ENCODE data around the gene FARS2. TPM values are rescaled to one million over a fixed set of nuclear protein-coding genes. Genes with fewer than 3 reads are reported as not detected.
A peak's percentile ranks its signal among the peaks of the same experiment; 100 is the strongest.

The FARS2 gene
- total and polyA plus RNA-seq, 2 of the 13 experiments (the other 11 are each of a cell fraction or from before 2014, with no cell fraction given): 15.4 to 26.0 TPM

DNA sequence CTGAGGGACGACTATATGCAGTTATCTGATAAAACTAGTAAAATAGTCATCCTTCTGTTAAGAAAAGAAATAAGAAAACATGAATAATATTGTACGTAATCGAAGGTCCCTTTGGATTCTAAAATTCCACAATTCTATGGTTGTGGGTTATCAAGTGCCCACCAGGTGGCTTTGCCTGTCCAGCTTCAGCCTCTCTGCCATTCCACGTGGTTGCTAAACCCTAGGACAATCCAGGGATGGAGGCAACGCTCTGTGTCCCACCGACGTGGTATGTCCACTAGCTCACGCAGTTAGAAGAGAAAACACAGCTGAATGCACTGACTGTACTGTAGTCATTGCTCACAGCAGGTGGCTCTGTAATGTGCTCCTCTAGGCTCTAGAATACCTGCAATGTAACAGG is 349.3 kb downstream of the FARS2 start:
- no peak overlapping the region for H3K4me2 ChIP-seq (ENCODE audit: low read depth, low read length)
- no peaks in the 10 kb centered on the region for H3K79me2 ChIP-seq (ENCODE audit: insufficient read depth, low read length)
- H3K4me1 ChIP-seq (ENCODE audit: insufficient read depth, low read length): no peaks in the 10 kb centered on the region; the same call in 1 of the 2 replicates
- H4K20me1 ChIP-seq (ENCODE audit: insufficient read depth, low read length): no peaks in the 10 kb centered on the region
- peak; percentile 55; the same call in 2 of the 3 replicates for ATAC-seq
- no peak for DNase-seq (ENCODE audit: low spot score)
- WGBS (ENCODE audit: low lambda C conversion rate): 85% methylated on average over 8 of the region's 8 CpGs
- no TSS peak for BruUV-seq (replicated peaks)
- intact Hi-C loops (cut with micrococcal nuclease; ENCODE audit: unreplicated experiment): no loop called here
- no peak overlapping the region for H2AFZ ChIP-seq (ENCODE audit: low read length)
- no peak overlapping the region for H3K9ac ChIP-seq (ENCODE audit: insufficient read depth, low read depth, low read length)
- no peaks in the 10 kb centered on the region for H3K9me3 ChIP-seq (ENCODE audit: low read length)
- H3K27me3 ChIP-seq (ENCODE audit: control insufficient read depth in 1 of 2, insufficient read depth in 2 of 2, low read length in 2 of 2): no peaks in the 10 kb centered on the region
- no peak for FAIRE-seq
- TF ChIP-seq SMC3 (IDR thresholded peaks at IDR 0.05; ENCODE audit: low read length): 0 out of 2 replicates have a peak, but pooled peaks have one; percentile 6
- TF ChIP-seq, protein P1, sequence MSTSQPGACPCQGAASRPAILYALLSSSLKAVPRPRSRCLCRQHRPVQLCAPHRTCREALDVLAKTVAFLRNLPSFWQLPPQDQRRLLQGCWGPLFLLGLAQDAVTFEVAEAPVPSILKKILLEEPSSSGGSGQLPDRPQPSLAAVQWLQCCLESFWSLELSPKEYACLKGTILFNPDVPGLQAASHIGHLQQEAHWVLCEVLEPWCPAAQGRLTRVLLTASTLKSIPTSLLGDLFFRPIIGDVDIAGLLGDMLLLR (CRISPR knock-in tag; IDR thresholded peaks at IDR 0.05): no peak
- TF ChIP-seq, protein P2, sequence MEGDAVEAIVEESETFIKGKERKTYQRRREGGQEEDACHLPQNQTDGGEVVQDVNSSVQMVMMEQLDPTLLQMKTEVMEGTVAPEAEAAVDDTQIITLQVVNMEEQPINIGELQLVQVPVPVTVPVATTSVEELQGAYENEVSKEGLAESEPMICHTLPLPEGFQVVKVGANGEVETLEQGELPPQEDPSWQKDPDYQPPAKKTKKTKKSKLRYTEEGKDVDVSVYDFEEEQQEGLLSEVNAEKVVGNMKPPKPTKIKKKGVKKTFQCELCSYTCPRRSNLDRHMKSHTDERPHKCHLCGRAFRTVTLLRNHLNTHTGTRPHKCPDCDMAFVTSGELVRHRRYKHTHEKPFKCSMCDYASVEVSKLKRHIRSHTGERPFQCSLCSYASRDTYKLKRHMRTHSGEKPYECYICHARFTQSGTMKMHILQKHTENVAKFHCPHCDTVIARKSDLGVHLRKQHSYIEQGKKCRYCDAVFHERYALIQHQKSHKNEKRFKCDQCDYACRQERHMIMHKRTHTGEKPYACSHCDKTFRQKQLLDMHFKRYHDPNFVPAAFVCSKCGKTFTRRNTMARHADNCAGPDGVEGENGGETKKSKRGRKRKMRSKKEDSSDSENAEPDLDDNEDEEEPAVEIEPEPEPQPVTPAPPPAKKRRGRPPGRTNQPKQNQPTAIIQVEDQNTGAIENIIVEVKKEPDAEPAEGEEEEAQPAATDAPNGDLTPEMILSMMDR (CRISPR knock-in tag; IDR thresholded peaks at IDR 0.05): peak; percentile 26; the same call in 1 of the 2 replicates
- no peaks in the 10 kb centered on the region for H3K36me3 ChIP-seq (replicated peaks in 1 of 2; ENCODE audit: control insufficient read depth in 1 of 2, insufficient read depth in 2 of 2, low read length in 2 of 2)
- CTCF ChIA-PET (ENCODE audit: low intra/inter-chr PET ratio, low total read pairs): no interaction called here
- POLR2A ChIA-PET: no interaction called here
- no peak overlapping the region for H3K4me3 ChIP-seq (replicated peaks in 1 of 3; ENCODE audit: insufficient read depth in 1 of 3, low read depth in 2 of 3, low read length in 3 of 3)
- in situ Hi-C loops (cut with HindIII; ENCODE audit: extremely low pct_ligation_motif_present, low pct_unique_long_range_greater_than_20kb): no loop called here
- no peak overlapping the region for H3K27ac ChIP-seq (ENCODE audit: extremely low read length, insufficient read depth, low read length)

DNA sequence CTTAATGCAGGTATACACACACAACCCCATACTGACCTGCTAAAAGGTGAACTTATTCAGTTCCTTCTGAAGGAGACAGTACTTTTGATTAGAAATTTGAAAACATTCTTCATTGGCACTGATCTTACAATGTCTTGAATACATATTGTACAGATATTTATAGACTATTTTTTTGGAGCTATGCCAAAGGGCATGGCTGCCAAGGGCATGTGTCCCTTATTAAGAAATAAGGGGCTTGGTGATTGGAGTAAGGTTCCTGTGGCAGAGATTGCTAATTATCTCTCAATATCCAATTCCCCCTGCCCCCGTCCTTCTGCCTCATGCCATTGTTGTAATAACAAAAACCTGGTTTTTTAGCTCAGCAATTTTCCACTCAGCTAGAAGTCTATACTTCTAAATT is 355.9 kb downstream of the FARS2 start:
- WGBS (ENCODE audit: low lambda C conversion rate): 100% methylated on average over 1 of the region's 1 CpG
- no TSS peak for BruUV-seq (replicated peaks)

More for the DNA sequence above, 355.9 kb downstream of the FARS2 start:
- FAIRE-seq: no peak
- no peak for TF ChIP-seq ZNF225 (CRISPR knock-in tag; IDR thresholded peaks at IDR 0.05)
- TF ChIP-seq SCMH1 (CRISPR knock-in tag; IDR thresholded peaks at IDR 0.05; ENCODE audit: borderline replicate concordance): no peak
- TF ChIP-seq, protein P3, sequence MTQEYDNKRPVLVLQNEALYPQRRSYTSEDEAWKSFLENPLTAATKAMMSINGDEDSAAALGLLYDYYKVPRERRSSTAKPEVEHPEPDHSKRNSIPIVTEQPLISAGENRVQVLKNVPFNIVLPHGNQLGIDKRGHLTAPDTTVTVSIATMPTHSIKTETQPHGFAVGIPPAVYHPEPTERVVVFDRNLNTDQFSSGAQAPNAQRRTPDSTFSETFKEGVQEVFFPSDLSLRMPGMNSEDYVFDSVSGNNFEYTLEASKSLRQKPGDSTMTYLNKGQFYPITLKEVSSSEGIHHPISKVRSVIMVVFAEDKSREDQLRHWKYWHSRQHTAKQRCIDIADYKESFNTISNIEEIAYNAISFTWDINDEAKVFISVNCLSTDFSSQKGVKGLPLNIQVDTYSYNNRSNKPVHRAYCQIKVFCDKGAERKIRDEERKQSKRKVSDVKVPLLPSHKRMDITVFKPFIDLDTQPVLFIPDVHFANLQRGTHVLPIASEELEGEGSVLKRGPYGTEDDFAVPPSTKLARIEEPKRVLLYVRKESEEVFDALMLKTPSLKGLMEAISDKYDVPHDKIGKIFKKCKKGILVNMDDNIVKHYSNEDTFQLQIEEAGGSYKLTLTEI (CRISPR knock-in tag; conservative IDR thresholded peaks at IDR 0.05): no peak
- TF ChIP-seq, protein P4, sequence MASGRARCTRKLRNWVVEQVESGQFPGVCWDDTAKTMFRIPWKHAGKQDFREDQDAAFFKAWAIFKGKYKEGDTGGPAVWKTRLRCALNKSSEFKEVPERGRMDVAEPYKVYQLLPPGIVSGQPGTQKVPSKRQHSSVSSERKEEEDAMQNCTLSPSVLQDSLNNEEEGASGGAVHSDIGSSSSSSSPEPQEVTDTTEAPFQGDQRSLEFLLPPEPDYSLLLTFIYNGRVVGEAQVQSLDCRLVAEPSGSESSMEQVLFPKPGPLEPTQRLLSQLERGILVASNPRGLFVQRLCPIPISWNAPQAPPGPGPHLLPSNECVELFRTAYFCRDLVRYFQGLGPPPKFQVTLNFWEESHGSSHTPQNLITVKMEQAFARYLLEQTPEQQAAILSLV (CRISPR knock-in tag; IDR thresholded peaks at IDR 0.05; ENCODE audit: borderline replicate concordance): no peak
- TF ChIP-seq GATAD2A (CRISPR knock-in tag; IDR thresholded peaks at IDR 0.05): no peak
- Histone ChIP-seq H3K4me2 (ENCODE audit: low read depth, low read length) (no peak overlapping the region), H3K27me3 (ENCODE audit: control insufficient read depth in 1 of 2, insufficient read depth in 2 of 2, low read length in 2 of 2) (no peaks in the 10 kb centered on the region), H2AFZ (ENCODE audit: low read length) (no peak overlapping the region), H3K4me1 (ENCODE audit: insufficient read depth, low read length) (no peaks in the 10 kb centered on the region), H3K36me3 (replicated peaks in 1 of 2; ENCODE audit: control insufficient read depth in 1 of 2, insufficient read depth in 2 of 2, low read length in 2 of 2) (no peaks in the 10 kb centered on the region), H3K4me3 (replicated peaks in 1 of 3; ENCODE audit: insufficient read depth in 1 of 3, low read depth in 2 of 3, low read length in 3 of 3) (no peak overlapping the region), H3K27ac (ENCODE audit: extremely low read length, insufficient read depth, low read length) (no peak overlapping the region), H3K9ac (ENCODE audit: insufficient read depth, low read depth, low read length) (no peak overlapping the region), H3K79me2 (ENCODE audit: insufficient read depth, low read length) (no peaks in the 10 kb centered on the region), H3K9me3 (ENCODE audit: low read length) (no peaks in the 10 kb centered on the region), H4K20me1 (ENCODE audit: insufficient read depth, low read length) (no peaks in the 10 kb centered on the region)
- ChIA-PET POLR2A (no interaction called here), CTCF (ENCODE audit: low intra/inter-chr PET ratio, low total read pairs) (no interaction called here)
- no peak for ATAC-seq
- no peak for DNase-seq (ENCODE audit: low spot score)
- intact Hi-C loops (cut with micrococcal nuclease; ENCODE audit: unreplicated experiment) (no loop called here), in situ Hi-C loops (cut with HindIII; ENCODE audit: extremely low pct_ligation_motif_present, low pct_unique_long_range_greater_than_20kb) (no loop called here)

Data from HepG2 (cell line).